ENCODE results near the gene OR2S2.
"Not testable (repeated sequence)": the region's sequence is repeated elsewhere in the genome, so short reads cannot be mapped to it uniquely, and the experiment has no call there.

GRCh38 chr9:35934069-35934468, 23.9 kb downstream of the OR2S2 start:
- not testable (repeated sequence) for TF ChIP-seq EZH2 (IDR thresholded peaks at IDR 0.05; ENCODE audit: borderline replicate concordance, insufficient read depth, low read depth, low read length, poor library complexity, severe bottlenecking)
- TF ChIP-seq, protein P1, sequence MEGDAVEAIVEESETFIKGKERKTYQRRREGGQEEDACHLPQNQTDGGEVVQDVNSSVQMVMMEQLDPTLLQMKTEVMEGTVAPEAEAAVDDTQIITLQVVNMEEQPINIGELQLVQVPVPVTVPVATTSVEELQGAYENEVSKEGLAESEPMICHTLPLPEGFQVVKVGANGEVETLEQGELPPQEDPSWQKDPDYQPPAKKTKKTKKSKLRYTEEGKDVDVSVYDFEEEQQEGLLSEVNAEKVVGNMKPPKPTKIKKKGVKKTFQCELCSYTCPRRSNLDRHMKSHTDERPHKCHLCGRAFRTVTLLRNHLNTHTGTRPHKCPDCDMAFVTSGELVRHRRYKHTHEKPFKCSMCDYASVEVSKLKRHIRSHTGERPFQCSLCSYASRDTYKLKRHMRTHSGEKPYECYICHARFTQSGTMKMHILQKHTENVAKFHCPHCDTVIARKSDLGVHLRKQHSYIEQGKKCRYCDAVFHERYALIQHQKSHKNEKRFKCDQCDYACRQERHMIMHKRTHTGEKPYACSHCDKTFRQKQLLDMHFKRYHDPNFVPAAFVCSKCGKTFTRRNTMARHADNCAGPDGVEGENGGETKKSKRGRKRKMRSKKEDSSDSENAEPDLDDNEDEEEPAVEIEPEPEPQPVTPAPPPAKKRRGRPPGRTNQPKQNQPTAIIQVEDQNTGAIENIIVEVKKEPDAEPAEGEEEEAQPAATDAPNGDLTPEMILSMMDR (IDR thresholded peaks at IDR 0.05), result not testable (repeated sequence)
